GM11168 (cell line): Measurements from ENCODE around the gene HTD2.

ENCODE experiments used
- in situ Hi-C: fragments of 300-500 bp; cut with MboI; formaldehyde crosslinking; loops from one replicate; pipeline ENCODE4 v1.12.0; 2022; ENCODE audit warnings: low sequenced_read_pairs; ENCODE audit not compliant: unreplicated experiment

HTD2 gene

GRCh38 chr3:58353722-58354553 lies 47.6 kb downstream of the HTD2 start:
- in situ Hi-C loops: no loop called here

- in situ Hi-C loops: no loop called here
Observed at GRCh38 chr3:58355179-58355578, 48.9 kb downstream of the HTD2 start.

GRCh38 chr3:58356054-58356453 lies 49.7 kb downstream of the HTD2 start:
- in situ Hi-C loops: no loop called here

- in situ Hi-C loops: no loop called here
Observed at GRCh38 chr3:58357402-58357801, 51.1 kb downstream of the HTD2 start.

GRCh38 chr3:58358092-58358491 lies 51.8 kb downstream of the HTD2 start:
- in situ Hi-C loops: no loop called here

- in situ Hi-C loops: no loop called here
Observed at GRCh38 chr3:58358808-58359207, 52.5 kb downstream of the HTD2 start.

- in situ Hi-C loops: no loop called here
Observed at GRCh38 chr3:58359621-58360020, 53.3 kb downstream of the HTD2 start.

- in situ Hi-C loops: no loop called here
Observed at GRCh38 chr3:58361866-58362265, 55.5 kb downstream of the HTD2 start.

GRCh38 chr3:58366699-58367098 lies 60.4 kb downstream of the HTD2 start:
- in situ Hi-C loops: no loop called here

GRCh38 chr3:58369038-58369437 lies 62.7 kb downstream of the HTD2 start:
- in situ Hi-C loops: no loop called here
